HG03565 (cell line): ENCODE results near the gene FTCD.
"Not testable (repeated sequence)": the region's sequence is repeated elsewhere in the genome, so short reads cannot be mapped to it uniquely, and the experiment has no call there.

Experiments
- ATAC-seq: cut with Tn5 transposase; IDR thresholded peaks from one replicate; pipeline ENCODE4 v1.9.1; 2021; ENCODE audit warnings: mild to moderate bottlenecking, moderate library complexity; ENCODE audit not compliant: unreplicated experiment

The FTCD gene

DNA sequence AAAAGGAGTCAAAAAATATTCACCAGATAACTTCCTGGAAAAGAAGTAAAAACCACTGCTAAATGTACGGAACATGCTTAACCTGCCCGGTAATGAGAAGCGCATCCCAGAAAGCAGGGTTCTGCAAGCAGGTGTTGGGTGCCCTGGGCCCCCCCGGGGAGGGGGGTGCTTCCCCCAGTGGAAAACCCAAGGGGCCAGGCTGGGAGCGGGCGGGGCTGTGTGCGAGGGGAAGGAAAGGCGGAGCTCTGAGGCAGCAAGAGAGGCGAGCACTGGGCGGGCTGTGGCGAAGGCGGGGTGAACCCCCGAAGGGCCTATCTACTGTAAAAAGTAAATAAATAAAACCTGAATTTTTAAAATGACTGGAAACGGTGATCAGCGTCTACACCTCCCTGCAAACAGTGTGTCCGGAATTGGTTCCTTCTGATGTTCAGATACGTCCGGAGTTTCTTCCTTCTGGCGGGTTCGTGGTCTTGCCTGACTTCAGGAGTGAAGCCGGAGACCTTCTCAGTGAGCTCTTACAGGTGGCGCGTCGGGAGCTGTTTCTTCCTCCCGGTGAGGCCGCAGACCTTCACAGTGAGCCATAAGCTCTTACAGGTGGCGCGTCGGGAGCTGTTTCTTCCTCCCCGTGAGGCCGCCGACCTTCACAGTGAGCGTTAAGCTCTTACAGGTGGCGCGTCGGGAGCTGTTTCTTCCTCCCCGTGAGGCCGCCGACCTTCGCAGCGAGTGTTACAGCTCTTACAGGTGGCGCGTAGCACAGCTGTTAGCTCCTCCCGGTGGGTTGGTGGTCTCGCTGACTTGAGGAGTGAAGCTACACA lies 13.4 kb downstream of the FTCD start:
- no peak for ATAC-seq

DNA sequence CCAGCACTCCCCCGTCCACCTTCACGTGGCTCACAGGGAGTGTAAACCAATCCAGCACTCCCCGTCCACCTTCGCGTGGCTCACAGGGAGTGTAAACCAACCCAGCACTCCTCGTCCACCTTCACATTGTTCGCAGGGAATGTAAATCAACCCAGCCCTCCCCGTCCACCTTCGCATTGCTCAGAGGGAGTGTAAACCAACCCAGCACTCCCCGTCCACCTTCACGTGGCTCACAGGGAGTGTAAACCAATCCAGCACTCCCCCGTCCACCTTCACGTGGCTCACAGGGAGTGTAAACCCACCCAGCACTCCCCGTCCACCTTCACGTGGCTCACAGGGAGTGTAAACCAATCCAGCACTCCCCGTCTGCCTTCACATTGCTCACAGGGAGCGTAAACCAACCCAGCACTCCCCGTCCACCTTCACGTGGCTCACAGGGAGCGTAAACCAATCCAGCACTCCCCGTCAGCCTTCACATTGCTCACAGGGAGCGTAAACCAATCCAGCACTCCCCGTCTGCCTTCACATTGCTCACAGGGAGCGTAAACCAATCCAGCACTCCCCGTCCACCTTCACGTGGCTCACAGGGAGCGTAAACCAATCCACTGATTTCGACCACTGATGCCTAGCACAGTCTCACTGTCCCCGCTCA lies 14.9 kb downstream of the FTCD start:
- ATAC-seq, result not testable (repeated sequence)

DNA sequence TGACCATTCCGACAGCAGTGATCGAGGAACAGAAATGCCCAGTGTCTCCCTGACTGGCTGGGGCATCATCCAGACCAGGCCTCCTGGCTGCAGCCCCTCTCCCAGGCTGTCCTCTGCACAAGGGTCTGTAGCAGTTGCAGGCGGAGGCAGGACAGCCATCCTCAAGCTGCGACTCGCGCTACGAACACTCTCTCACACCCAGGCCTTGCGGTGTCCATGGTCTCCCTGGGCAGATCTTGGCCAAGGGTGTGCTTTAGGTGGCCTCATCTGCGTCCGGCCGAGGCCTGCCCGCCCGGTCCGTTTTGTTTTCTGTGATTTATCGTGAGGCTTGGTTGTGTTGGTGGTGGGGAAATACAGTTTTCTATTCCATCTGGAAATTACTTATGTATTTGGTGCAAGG lies 15.7 kb downstream of the FTCD start:
- no peak for ATAC-seq

DNA sequence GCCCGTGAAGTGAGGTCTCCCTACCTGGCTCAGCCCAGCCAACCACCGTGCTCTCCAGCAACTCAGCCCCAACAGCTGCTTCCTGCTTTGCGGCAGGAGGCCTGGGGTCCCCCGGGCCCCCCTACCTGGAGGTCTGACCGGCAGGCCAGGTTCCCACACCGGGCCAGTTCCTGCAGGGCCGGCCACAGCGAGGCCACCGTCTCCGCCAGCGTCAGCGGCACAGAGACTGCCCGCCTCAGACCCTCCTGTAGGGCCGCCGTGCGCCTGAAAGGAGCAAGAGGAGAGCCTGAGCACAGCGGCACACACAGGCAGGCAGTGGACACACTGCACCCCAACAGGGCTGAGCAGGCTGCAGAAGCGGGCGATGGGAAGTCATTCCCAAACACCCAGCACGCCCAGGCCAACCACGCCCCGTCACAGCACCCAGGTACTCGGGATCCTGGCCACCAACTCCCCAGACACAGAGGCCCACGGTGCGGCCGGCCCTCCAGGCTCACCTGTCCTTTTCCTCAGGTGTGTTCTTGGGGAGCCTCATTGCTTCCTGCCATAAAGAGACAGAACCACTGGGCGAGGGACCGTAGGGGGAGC lies 16.9 kb downstream of the FTCD start:
- no peak for ATAC-seq

DNA sequence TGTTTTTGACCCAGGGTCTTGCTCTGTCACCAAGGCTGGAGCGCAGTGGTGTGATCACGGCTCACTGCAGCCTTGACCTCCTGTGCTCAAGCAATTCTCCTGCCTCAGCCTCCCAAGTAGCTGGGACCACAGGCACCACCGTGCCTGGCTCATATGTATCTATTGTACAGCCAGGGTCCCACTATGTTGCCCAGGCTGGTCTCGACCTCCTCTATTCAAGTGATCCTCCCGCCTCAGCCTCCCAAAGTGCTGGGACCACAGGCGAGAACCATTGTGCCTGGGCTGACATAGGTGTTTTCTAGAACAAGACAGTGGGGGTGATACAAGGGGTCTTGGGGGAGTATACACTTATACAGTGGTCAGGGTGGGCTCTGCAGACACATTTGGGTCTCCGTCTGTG lies 17.5 kb downstream of the FTCD start:
- ATAC-seq, result no peak

DNA sequence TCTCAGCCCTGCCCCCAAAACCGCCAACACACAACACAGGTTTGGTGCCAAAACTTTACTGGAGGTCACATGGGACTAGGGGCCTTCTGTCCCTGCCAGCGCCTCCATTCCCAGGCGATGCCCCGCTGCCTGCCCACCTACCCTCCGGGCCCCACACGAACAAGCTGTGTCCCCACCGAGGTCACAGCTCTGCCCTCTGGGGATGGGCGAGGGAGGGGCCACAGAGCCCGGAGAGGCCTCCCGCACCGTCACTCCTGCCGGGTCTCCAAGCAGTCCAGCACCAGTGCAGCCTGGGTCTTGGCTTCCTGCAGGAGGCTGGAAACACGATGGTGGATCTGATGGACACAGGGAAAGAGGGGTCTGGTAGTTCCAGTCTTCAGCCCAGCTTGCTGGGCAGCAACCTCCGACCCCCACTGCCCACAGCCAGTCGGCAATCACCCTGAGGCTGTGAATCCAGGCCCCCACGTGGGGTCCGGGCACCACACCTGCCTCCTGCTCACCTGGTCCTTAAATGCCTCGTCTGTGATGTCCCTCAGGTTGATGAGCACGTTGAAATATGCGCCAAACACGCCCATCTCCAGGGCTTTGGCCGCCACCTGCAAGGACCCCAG lies 18.5 kb downstream of the FTCD start:
- no peak for ATAC-seq

DNA sequence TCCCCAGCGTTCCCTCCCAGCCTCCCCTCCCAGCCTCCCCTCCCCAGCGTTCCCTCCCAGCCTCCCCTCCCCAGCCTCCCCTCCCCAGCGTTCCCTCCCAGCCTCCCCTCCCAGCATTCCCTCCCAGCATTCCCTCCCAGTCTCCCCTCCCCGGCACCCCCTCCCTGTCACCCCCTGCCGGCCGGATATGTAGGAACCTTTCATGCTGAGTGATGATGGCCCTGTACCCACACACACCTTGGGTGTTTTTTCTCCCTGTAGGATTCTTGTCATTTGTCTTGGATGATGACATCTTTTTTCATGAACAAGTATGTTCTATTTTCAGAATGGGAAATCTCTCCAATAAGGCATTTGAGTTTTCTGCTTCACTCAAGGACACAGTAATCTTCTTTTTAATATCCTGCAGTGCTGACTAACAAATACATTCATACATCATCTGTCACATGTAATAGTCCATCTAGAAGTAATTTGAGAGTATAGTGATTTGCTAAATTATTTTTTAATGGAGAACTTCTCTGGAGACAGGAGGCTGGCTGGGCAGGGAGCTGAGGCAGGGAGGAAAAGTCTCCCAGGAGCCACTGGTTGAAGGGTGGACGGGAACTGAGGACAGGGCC lies 19.5 kb downstream of the FTCD start:
- no peak for ATAC-seq

DNA sequence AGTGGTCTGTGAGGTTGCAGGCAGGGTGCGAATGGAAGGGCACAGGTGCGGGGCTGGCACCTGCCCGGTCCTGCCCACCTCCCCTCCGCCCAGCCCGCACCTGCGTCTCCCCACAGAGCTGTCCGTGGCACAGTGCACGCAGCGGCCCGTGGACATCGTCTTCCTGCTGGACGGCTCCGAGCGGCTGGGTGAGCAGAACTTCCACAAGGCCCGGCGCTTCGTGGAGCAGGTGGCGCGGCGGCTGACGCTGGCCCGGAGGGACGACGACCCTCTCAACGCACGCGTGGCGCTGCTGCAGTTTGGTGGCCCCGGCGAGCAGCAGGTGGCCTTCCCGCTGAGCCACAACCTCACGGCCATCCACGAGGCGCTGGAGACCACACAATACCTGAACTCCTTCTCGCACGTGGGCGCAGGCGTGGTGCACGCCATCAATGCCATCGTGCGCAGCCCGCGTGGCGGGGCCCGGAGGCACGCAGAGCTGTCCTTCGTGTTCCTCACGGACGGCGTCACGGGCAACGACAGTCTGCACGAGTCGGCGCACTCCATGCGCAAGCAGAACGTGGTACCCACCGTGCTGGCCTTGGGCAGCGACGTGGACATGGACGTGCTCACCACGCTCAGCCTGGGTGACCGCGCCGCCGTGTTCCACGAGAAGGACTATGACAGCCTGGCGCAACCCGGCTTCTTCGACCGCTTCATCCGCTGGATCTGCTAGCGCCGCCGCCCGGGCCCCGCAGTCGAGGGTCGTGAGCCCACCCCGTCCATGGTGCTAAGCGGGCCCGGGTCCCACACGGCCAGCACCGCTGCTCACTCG lies 23.3 kb downstream of the FTCD start:
- ATAC-seq, result no peak

DNA sequence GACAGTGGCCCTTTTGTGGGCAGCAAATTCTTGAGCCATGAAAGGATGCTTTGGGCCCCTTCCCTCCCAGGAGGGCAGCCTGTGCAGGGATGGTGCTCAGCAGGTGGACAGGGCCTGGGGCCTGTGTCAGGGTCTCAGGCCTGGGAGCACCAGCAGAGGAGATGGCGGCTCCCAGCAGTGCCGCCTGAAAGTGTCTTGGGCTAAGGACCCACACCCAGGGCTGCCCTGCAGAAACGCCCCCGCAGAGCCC lies 23.9 kb downstream of the FTCD start:
- ATAC-seq, result no peak

DNA sequence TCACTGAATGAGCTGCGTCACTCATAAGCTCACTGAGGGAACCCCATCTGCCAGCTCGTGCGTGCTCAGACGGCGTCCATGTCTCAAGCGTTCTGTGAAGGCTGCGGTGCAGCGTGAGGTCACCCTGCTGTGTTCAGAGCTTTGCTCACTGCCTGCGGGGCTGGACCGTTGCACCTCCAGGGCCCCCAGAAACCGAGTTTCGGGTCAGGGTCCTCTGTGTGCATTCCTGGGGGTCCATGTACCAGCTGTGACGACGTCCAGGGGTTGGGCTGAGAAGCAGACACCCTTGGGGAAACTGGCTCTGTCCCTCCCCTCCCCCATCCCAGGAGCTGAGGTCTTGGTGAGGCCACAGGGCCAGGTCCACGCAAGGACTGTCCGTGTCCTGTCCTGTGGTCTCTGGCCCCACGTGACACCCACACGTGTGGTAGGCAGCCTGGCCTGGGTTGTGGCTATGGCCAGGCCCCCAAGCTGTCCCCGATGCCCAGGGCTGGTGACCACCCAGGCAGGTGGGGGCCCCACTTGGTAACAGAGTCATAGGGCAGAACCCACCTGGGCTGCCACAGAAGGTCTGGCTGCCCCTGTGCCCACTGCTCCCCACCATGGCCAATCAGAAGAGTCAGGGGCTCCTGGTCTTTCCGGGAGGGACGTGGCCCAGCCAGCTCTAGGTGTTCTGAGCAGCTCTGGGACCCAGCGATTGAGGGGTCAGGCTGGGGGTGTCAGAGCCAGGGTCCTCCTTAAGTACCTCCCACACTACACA lies 24.4 kb downstream of the FTCD start:
- no peak for ATAC-seq

DNA sequence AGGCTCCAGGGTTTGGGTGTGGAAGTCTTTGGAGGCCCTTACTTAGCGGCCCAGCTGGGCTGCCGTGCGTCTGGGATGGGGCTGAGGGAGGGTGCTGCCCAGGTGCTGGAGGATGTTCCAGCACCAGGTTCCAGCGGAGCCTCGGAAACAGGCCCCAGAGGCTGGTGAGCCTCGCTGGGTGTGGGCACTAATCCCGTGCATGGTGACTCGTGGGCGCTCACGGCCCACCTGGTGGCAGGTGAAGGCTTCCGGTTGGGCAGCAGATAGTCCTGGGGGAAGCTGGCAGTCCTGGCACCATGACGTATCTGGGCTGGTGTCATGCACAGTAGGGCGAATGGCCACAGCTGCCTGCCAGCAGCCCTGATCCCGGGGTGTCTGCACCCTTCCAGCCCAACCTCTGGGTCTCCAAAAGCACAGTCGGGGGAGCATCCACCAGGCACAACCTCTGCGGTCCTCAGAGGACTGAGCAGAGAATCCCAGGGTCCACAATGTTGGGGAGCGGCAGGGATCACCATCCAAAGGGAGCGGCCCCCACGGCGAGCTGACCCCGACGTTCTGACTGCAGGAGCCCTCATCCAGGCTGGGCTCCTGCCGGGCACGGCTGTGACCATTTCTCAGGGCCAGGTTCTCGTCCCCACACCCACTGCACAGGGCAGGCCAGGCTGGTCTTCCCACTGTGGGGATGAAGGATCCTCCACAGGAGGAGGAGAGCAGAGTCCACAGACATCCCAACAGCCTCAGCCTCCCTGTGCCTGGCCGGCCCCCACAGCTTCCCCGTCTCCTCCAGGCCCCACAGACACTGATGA lies 25.3 kb downstream of the FTCD start:
- ATAC-seq, result no peak

DNA sequence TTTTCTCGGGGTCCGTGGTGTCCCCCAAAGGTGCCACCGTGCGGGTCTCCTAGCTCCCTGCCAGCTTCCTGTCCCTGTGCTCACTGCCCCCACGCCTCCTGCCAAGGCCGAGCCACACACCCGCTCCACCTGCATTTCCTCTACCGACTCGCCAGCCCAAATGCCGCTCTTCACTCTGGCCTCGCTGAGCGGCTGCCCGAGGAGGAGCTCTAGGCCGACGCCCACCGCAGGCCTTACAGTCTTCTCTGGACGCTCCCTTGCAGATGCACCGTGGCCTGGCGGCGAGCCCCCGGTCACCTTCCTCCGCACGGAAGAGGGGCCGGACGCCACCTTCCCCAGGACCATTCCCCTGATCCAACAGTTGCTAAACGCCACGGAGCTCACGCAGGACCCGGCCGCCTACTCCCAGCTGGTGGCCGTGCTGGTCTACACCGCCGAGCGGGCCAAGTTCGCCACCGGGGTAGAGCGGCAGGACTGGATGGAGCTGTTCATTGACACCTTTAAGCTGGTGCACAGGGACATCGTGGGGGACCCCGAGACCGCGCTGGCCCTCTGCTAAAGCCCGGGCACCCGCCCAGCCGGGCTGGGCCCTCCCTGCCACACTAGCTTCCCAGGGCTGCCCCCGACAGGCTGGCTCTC lies 26.3 kb downstream of the FTCD start:
- no peak for ATAC-seq

DNA sequence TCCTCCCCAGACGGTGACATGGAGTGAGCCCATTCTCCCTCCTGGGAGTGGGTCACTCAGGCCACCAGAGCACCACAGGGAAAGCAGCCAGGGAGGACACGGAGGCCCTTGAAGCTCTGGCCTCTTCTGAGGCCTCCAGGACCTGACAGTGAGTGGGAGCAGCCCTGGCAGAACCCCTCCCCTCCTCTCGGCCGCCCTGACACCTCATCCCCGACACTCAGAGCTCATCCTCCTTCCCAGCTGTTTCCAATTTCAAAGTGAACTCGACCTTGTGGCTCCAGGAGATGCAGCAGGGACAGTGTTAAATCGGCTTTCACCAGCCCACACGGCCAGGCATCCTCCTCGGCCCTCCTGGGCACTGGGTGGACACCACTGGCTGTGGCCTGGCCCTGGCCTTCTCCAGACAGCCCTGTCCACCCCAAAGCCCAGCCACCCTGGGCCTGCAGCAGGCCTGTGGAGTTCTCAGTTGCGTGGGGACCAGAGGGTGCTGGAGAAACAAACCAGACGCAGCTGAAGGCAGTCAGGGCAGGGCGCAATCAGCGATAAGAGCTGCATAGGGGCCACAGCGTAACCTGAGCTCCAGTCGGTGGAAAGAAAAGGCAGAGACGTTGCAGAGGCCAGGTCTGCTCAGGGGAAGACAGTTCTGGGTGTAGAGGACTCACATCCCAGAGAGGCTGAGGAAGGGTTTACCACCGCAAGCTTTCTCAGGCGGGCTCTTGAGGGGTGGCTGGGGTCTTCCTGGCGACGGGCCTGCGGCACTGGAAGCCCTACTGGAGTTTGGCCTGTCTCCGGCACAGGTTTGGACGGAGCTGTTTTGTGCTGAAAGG lies 27.1 kb downstream of the FTCD start:
- ATAC-seq, result no peak

DNA sequence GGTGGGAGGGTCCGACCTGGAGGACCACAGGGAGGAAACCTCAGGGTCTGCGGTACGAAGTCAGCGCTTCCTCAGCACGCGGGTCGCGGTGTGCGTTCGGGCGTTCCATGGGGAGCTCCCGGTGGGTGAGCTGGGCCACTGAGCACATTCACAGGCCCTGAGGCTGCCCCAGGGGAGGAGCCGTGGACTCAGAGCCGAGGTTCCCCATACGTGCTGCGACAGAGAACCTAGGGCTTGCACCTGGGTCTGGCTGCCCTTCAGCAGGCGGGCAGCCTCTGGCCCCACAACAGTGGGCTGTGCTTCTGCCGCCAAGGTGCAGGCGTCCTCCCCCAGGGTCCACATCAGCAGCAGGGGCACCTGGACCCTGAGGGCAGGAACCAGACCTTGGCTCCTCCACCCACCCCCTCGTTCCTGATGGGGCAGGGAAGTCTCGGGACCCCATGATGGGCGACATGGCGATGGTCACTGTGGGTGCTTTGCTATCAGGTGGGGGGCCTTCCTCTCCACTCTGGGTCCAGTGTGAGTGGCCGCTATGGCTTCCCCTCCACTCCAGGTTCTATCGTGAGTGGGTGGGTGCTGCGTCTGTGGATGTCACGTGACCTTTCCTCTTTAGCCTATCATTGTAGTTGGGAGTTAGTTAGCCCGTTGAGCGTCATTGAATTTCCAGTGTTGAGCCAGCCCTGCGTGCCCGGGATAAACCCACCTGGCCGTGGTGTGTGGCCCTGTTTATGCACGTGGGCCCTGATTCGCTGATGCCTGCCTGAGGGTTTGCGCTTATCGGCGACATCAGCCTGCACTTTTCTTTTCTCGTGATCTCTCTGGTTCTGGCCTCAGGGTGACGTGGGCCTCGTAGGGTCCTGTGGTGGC lies 27.9 kb downstream of the FTCD start:
- no peak for ATAC-seq

DNA sequence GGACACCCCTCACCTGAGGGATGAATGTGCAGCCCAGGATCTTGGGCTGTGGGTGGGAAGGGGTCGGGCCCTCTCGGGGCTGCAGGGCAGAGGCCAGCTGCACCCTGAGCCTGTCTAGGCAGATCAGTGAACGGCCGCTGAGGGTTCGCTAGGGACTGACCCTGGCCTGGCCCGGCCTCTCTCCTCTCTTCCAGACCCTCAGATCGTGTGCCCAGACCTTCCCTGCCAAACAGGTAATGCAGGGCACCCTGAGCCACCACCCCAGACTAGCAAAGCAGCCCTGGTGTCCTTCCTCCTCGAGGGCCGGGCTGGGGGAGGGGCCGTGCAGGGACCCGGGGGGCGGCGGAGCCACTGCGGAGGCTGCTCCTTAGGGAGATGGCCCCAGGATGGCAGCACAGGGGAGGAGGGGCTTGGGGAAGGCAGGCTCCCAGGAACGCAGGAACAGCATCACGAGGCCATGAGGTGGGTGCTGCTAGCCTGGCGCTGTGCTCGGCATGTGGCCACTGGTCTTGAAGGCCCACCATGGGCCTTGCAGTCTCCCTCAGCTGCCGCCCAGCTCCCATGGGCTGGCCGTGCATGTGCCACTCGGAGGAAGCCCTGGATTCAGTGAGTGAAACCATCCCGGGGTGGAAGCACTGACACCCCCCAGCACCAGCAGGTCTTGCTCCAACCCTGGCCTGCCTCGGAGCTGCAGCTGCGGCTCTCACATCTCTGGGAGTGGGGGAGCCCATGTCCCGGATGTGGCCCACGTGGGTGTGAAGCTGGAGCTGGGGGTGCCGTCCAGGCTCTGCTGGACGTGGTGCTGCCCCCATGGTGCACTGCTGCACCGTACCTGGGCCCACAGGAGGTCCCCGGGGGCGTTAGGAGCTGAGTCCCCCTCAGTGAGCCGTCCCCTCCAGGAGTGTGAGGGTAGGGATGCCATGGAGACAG lies 28.8 kb downstream of the FTCD start:
- ATAC-seq, result no peak

DNA sequence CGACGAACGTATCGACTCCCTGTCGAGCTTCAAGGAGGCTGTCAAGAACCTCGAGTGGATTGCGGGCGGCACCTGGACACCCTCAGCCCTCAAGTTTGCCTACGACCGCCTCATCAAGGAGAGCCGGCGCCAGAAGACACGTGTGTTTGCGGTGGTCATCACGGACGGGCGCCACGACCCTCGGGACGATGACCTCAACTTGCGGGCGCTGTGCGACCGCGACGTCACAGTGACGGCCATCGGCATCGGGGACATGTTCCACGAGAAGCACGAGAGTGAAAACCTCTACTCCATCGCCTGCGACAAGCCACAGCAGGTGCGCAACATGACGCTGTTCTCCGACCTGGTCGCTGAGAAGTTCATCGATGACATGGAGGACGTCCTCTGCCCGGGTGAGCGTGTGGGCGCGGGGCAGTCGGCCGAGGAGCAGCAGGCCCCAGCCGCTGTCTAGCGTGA lies 29.5 kb downstream of the FTCD start:
- ATAC-seq, result no peak
